HepG2 (cell line): Measurements from ENCODE around the gene NELFB. TPM values are rescaled to one million over a fixed set of nuclear protein-coding genes. Genes with fewer than 3 reads are reported as not detected.

Source experiments
- ELF3 ChIP-seq: IDR thresholded peaks from 2 replicates; pipeline ENCODE4 v1.6.1; 2016; ENCODE audit warnings: missing genetic modification reagents, missing compliant biosample characterization
- HNRNPL ChIP-seq: fragments of 200-400 bp; formaldehyde crosslinking; IDR thresholded peaks from 2 replicates; pipeline ENCODE4 v1.6.1; 2017; ENCODE audit warnings: mild to moderate bottlenecking, low read depth, low read length
- IKZF1 ChIP-seq: fragments of 450-650 bp; IDR thresholded peaks from 2 replicates; pipeline ENCODE4 v1.7.1; 2016
- PHF8 ChIP-seq: sonication (generic); formaldehyde crosslinking; IDR thresholded peaks from 2 replicates; pipeline ENCODE4 v1.5.0; 2020; ENCODE audit warnings: missing genetic modification reagents
- PTBP1 ChIP-seq: fragments of 200-400 bp; formaldehyde crosslinking; IDR thresholded peaks from 2 replicates; pipeline ENCODE4 v1.6.1; 2018; ENCODE audit warnings: low read length, low read depth; ENCODE audit not compliant: poor library complexity, severe bottlenecking
- SIN3B ChIP-seq: fragments of 150-350 bp; IDR thresholded peaks from 2 replicates; pipeline ENCODE4 v1.6.1; 2014; ENCODE audit warnings: low read length
- TARDBP ChIP-seq: sonication (generic); formaldehyde crosslinking; IDR thresholded peaks from 2 replicates; pipeline ENCODE4 v1.8.0; 2022; ENCODE audit warnings: mild to moderate bottlenecking, missing genetic modification reagents
- YEATS2 ChIP-seq: sonication (generic); formaldehyde crosslinking; IDR thresholded peaks from 2 replicates; pipeline ENCODE4 v1.4.0; 2020; ENCODE audit warnings: missing genetic modification reagents, borderline replicate concordance
- ZKSCAN8 ChIP-seq: IDR thresholded peaks from 2 replicates; pipeline ENCODE4 v1.6.1; 2016; ENCODE audit warnings: borderline replicate concordance, missing genetic modification reagents, missing compliant biosample characterization
- ZNF235 ChIP-seq: sonication (generic); formaldehyde crosslinking; IDR thresholded peaks from 2 replicates; pipeline ENCODE4 v1.8.1; 2023; ENCODE audit warnings: mild to moderate bottlenecking, missing genetic modification reagents, borderline replicate concordance
- ZNF260 ChIP-seq: sonication (generic); formaldehyde crosslinking; IDR thresholded peaks from 2 replicates; pipeline ENCODE4 v1.4.0; 2020; ENCODE audit warnings: missing genetic modification reagents, low read depth, mild to moderate bottlenecking, borderline replicate concordance
- ZNF333 ChIP-seq: sonication (generic); formaldehyde crosslinking; IDR thresholded peaks from 2 replicates; pipeline ENCODE4 v1.4.0; 2020; ENCODE audit warnings: mild to moderate bottlenecking, missing genetic modification reagents, borderline replicate concordance
- ZNF451 ChIP-seq: sonication (generic); formaldehyde crosslinking; IDR thresholded peaks from 2 replicates; pipeline ENCODE4 v1.5.0; 2020; ENCODE audit warnings: mild to moderate bottlenecking, missing genetic modification reagents
- ZNF501 ChIP-seq: sonication (generic); formaldehyde crosslinking; IDR thresholded peaks from 2 replicates; pipeline ENCODE4 v1.5.1; 2020; ENCODE audit warnings: mild to moderate bottlenecking, moderate library complexity, missing genetic modification reagents
- ZNF773 ChIP-seq: sonication (generic); formaldehyde crosslinking; IDR thresholded peaks from 2 replicates; pipeline ENCODE4 v1.4.0; 2020; ENCODE audit warnings: missing genetic modification reagents, borderline replicate concordance
- polyA plus RNA-seq, 8 experiments: library from polyadenylated mRNA; depleted of rRNA in 3 of 8; stranded (reverse) in 7 of 8; unstranded in 1 of 8; fragments of >200 nt; fragmentation: Illumina TruSeq in 4 of 8; extraction: Trizol in 4 of 8; gene quantifications; 2 replicates each; pipeline versions ENCODE4 v1.2.1 to v1.2.3, GENCODE V29; 2011 to 2016; ENCODE audit warnings: low read depth in 4 of 8, missing spikeins in 1 of 8, mixed read lengths in 1 of 8; ENCODE audit not compliant: insufficient read depth in 1 of 8
- total RNA-seq, 5 experiments: library from RNA; depleted of rRNA; stranded (reverse); fragments of >200 nt; fragmentation: Illumina TruSeq; extraction: Trizol; gene quantifications; 2 replicates each; pipeline ENCODE4 v1.2.3, GENCODE V29; 2016; ENCODE audit warnings: low read depth in 1 of 5
- TF ChIP-seq, protein P1 (sequence below): sonication (generic); formaldehyde crosslinking; IDR thresholded peaks from 2 replicates; pipeline ENCODE4 v1.5.1; 2020; ENCODE audit warnings: missing genetic modification reagents, mild to moderate bottlenecking, borderline replicate concordance
- TF ChIP-seq, protein P2 (sequence below): sonication (generic); formaldehyde crosslinking; IDR thresholded peaks from 2 replicates; pipeline ENCODE4 v1.4.0; 2020; ENCODE audit warnings: missing genetic modification reagents
- TF ChIP-seq, protein P3 (sequence below): sonication (generic); formaldehyde crosslinking; IDR thresholded peaks from 2 replicates; pipeline ENCODE4 v1.9.0; 2021; ENCODE audit warnings: missing genetic modification reagents, borderline replicate concordance
- TF ChIP-seq, protein P4 (sequence below): sonication (generic); formaldehyde crosslinking; IDR thresholded peaks from 2 replicates; pipeline ENCODE4 v1.5.0; 2020; ENCODE audit warnings: missing genetic modification reagents
- TF ChIP-seq, protein P5 (sequence below): IDR thresholded peaks from 2 replicates; pipeline ENCODE4 v1.6.1; 2016; ENCODE audit warnings: mild to moderate bottlenecking, missing biosample characterization, missing genetic modification reagents
- TF ChIP-seq, protein P6 (sequence below): sonication (generic); formaldehyde crosslinking; IDR thresholded peaks from 2 replicates; pipeline ENCODE4 v1.5.0; 2020; ENCODE audit warnings: missing genetic modification reagents

Gene NELFB
- total and polyA plus RNA-seq, 2 of the 13 experiments (the other 11 are each of a cell fraction or from before 2014, with no cell fraction given), result 26.5 to 45.8 TPM

DNA sequence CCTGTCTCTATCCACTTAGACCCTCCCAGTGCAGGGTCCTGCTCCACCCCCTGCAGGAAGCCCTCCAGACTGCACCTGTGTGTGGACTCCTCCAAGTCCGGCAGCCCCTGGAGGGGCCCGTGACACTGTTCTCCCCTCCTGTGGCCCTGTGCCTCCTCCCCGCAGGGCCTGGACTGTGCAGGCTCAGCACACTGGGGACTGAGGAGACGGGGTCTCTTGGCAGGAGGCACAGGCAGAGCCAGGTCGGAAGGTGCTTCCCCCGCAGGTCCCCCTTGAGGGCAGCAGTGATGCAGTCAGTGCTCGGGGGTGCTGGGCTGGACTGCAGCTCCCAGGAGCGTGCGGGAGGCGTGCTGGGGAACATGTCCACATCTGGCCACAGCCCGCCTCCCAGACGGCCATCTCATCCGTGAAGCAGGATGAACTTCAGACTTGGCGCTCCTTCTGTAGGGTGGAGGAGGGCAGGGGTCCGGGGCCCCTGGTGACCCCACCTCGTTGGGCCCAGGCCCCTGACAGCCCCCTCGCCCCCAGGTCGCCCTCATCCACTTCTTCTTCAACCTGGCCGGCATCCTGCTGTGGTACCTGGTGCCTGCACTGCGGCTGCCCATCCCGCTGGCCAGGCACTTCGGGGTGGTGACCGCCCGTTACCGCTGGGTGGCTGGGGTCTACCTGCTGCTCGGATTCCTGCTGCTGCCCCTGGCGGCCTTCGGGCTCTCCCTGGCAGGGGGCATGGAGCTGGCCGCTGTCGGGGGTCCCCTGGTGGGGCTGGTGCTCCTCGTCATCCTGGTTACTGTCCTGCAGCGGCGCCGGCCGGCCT, 19.5 kb upstream of the NELFB start (continued):
- TF ChIP-seq PTBP1, result no peak
- no peak for TF ChIP-seq ZNF451 (CRISPR knock-in tag)
- TF ChIP-seq ZNF333, result no peak
- TF ChIP-seq TARDBP (CRISPR knock-in tag), result peak; percentile 26; the same call in 1 of the 2 replicates
- TF ChIP-seq ZKSCAN8, result no peak
- TF ChIP-seq, protein P1, sequence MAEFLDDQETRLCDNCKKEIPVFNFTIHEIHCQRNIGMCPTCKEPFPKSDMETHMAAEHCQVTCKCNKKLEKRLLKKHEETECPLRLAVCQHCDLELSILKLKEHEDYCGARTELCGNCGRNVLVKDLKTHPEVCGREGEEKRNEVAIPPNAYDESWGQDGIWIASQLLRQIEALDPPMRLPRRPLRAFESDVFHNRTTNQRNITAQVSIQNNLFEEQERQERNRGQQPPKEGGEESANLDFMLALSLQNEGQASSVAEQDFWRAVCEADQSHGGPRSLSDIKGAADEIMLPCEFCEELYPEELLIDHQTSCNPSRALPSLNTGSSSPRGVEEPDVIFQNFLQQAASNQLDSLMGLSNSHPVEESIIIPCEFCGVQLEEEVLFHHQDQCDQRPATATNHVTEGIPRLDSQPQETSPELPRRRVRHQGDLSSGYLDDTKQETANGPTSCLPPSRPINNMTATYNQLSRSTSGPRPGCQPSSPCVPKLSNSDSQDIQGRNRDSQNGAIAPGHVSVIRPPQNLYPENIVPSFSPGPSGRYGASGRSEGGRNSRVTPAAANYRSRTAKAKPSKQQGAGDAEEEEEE, result no peak
- TF ChIP-seq ZNF235 (CRISPR knock-in tag), result 0 out of 2 replicates have a peak, but pooled peaks have one; percentile 20
- TF ChIP-seq HNRNPL, result 0 out of 2 replicates have a peak, but pooled peaks have one; percentile 13
- no peak for TF ChIP-seq YEATS2 (CRISPR knock-in tag)
- TF ChIP-seq, protein P2, sequence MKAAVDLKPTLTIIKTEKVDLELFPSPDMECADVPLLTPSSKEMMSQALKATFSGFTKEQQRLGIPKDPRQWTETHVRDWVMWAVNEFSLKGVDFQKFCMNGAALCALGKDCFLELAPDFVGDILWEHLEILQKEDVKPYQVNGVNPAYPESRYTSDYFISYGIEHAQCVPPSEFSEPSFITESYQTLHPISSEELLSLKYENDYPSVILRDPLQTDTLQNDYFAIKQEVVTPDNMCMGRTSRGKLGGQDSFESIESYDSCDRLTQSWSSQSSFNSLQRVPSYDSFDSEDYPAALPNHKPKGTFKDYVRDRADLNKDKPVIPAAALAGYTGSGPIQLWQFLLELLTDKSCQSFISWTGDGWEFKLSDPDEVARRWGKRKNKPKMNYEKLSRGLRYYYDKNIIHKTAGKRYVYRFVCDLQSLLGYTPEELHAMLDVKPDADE (CRISPR knock-in tag), result no peak
- TF ChIP-seq ELF3, result peak; percentile 26; the same call in 1 of the 2 replicates
- TF ChIP-seq PHF8 (CRISPR knock-in tag), result no peak
- TF ChIP-seq, protein P3, sequence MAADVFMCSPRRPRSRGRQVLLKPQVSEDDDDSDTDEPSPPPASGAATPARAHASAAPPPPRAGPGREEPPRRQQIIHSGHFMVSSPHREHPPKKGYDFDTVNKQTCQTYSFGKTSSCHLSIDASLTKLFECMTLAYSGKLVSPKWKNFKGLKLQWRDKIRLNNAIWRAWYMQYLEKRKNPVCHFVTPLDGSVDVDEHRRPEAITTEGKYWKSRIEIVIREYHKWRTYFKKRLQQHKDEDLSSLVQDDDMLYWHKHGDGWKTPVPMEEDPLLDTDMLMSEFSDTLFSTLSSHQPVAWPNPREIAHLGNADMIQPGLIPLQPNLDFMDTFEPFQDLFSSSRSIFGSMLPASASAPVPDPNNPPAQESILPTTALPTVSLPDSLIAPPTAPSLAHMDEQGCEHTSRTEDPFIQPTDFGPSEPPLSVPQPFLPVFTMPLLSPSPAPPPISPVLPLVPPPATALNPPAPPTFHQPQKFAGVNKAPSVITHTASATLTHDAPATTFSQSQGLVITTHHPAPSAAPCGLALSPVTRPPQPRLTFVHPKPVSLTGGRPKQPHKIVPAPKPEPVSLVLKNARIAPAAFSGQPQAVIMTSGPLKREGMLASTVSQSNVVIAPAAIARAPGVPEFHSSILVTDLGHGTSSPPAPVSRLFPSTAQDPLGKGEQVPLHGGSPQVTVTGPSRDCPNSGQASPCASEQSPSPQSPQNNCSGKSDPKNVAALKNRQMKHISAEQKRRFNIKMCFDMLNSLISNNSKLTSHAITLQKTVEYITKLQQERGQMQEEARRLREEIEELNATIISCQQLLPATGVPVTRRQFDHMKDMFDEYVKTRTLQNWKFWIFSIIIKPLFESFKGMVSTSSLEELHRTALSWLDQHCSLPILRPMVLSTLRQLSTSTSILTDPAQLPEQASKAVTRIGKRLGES, result 0 out of 2 replicates have a peak, but pooled peaks have one; percentile 42
- no peak for TF ChIP-seq ZNF260
- TF ChIP-seq, protein P4, sequence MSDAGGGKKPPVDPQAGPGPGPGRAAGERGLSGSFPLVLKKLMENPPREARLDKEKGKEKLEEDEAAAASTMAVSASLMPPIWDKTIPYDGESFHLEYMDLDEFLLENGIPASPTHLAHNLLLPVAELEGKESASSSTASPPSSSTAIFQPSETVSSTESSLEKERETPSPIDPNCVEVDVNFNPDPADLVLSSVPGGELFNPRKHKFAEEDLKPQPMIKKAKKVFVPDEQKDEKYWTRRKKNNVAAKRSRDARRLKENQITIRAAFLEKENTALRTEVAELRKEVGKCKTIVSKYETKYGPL, result no peak
- TF ChIP-seq, protein P5, sequence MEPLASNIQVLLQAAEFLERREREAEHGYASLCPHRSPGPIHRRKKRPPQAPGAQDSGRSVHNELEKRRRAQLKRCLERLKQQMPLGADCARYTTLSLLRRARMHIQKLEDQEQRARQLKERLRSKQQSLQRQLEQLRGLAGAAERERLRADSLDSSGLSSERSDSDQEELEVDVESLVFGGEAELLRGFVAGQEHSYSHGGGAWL (CRISPR knock-in tag), result no peak; the same call in 1 of the 2 replicates
- TF ChIP-seq IKZF1, result no peak
- no peak; the same call in 1 of the 2 replicates for TF ChIP-seq SIN3B
- TF ChIP-seq ZNF501 (CRISPR knock-in tag), result no peak; the same call in 1 of the 2 replicates
- TF ChIP-seq ZNF773 (CRISPR knock-in tag), result peak; percentile 52; the same call in 1 of the 2 replicates
- TF ChIP-seq, protein P6, sequence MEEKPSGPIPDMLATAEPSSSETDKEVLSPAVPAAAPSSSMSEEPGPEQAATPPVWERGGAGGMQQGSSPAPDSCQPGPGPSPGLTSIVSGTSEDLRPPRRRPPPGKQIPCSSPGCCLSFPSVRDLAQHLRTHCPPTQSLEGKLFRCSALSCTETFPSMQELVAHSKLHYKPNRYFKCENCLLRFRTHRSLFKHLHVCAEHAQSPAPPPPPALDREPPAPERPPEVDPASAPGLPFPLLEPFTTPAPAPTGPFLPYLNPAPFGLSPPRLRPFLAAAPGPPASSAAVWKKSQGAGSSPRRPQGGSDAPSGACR (CRISPR knock-in tag), result no peak
